ENCODE measurements around the gene ADAMTS14. TPM values are rescaled to one million over a fixed set of nuclear protein-coding genes. Genes with fewer than 3 reads are reported as not detected.
A peak's percentile ranks its signal among the peaks of the same experiment; 100 is the strongest.

The ADAMTS14 gene
- total and polyA plus RNA-seq, 8 donors = 0.33 to 9.4 (median 3.9) TPM; not detected in 2

DNA sequence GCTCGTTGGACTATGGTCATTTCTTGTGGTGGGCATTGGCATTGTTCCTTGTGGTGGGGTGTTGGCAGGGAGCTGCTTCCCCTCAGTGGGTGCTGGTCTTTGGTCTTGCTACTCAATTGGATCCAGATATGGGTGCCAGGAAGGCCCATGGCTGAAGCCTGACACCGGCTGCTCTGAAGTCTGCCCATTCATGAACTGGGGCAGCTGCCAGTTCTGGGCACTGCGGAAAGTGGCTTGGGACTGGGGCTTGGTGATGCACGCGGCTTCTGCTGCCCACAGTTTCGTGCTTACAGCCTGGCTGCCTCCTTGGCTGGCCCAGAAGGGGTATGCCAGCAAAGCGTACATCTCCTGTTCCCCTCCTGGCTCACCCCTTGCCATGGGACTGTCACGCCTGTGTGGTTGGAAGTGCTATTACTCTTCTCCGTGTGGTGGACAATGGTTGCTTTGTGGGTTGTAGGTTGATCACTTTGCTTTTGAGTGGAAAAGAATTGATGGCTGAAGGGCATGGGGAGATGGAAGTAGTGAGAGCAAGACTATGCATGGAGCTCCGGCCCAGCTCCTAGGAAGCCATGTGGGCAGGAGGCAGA, 54.7 kb downstream of the ADAMTS14 start:
- no peak for DNase-seq
- Histone ChIP-seq H3K36me3 (no peaks in the 10 kb centered on the region), H3K27ac (no peak overlapping the region), H3K4me1 (peaks cover 0 to 5% (median 0%) of the 10 kb centered on the region in 4 donors), H3K4me3 (no peak overlapping the region), H3K27me3 (no peaks in the 10 kb centered on the region), H3K9me3 (no peaks in the 10 kb centered on the region)
- intact Hi-C loops (cut with DNase I; ENCODE audit: low total_unique reads) = no loop called here
- no peak for TF ChIP-seq POLR2A (IDR thresholded peaks at IDR 0.05)
- TF ChIP-seq POLR2AphosphoS5 (IDR thresholded peaks at IDR 0.05) = no peak
- TF ChIP-seq EP300 (IDR thresholded peaks at IDR 0.05) = no peak
- TF ChIP-seq, protein P1, sequence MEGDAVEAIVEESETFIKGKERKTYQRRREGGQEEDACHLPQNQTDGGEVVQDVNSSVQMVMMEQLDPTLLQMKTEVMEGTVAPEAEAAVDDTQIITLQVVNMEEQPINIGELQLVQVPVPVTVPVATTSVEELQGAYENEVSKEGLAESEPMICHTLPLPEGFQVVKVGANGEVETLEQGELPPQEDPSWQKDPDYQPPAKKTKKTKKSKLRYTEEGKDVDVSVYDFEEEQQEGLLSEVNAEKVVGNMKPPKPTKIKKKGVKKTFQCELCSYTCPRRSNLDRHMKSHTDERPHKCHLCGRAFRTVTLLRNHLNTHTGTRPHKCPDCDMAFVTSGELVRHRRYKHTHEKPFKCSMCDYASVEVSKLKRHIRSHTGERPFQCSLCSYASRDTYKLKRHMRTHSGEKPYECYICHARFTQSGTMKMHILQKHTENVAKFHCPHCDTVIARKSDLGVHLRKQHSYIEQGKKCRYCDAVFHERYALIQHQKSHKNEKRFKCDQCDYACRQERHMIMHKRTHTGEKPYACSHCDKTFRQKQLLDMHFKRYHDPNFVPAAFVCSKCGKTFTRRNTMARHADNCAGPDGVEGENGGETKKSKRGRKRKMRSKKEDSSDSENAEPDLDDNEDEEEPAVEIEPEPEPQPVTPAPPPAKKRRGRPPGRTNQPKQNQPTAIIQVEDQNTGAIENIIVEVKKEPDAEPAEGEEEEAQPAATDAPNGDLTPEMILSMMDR (IDR thresholded peaks at IDR 0.05) = no peak
- 83 to 88% (median 86%) methylated on average over 8 to 10 of the region's 10 CpGs for WGBS, 5 donors

DNA sequence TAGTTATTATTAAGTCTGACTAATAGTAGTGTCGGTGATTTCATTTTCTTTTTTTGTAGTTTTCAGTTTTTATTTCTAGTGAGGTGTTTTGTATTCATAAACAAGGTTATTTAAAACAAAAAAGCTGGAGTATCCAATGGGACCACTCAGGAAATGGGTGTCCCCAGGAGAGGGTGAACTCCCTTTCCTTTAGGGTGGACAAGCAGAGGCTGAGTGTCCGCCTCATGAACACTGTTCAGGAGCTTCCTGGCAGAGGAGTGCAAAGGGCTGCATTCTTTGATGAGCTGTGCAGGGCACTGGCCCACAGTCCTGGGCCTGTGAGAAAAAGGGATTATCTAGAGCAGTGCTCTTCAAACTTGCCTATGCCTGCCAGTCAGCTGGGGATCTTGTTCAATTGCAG, 56.0 kb downstream of the ADAMTS14 start:
- H3K4me3 ChIP-seq = no peak overlapping the region
- H3K27me3 ChIP-seq = no peaks in the 10 kb centered on the region
- peaks cover 0 to 5% (median 0%) of the 10 kb centered on the region in 4 donors for H3K4me1 ChIP-seq
- H3K9me3 ChIP-seq = no peaks in the 10 kb centered on the region
- no peaks in the 10 kb centered on the region for H3K36me3 ChIP-seq
- WGBS, 5 donors = 66 to 86% (median 84%) methylated on average over 2 of the region's 2 CpGs
- TF ChIP-seq POLR2AphosphoS5 (IDR thresholded peaks at IDR 0.05) (no peak), EP300 (IDR thresholded peaks at IDR 0.05) (no peak), POLR2A (IDR thresholded peaks at IDR 0.05) (no peak)
- TF ChIP-seq, protein P1 (IDR thresholded peaks at IDR 0.05) = no peak
- no peak for DNase-seq
- no peak overlapping the region for H3K27ac ChIP-seq
- intact Hi-C loops (cut with DNase I; ENCODE audit: low total_unique reads) = no loop called here

DNA sequence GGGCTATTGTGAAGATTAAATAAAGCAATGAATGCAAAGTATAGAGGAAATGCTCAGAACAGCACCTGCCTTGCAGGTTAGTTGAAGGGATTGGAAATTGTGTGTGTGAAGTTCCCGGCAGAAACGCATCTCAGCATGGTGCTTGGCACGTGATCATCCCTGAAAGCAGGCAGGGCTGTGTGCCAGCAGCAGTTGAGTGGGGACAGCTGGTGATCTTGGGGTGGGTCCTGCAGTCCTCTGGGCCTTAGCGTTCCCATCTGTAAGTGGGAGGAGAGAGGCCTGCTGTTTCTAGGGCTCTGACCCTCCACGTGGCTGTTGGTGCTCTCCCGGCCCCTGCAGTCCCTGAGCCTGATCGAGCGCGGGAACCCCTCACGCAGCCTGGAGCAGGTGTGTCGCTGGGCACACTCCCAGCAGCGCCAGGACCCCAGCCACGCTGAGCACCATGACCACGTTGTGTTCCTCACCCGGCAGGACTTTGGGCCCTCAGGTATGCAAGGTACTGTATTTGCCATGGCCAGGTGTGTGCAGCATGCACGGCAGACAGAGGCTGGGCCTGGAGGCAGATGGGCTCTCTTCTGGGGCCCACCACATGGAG, 57.6 kb downstream of the ADAMTS14 start:
- TF ChIP-seq, protein P1 (IDR thresholded peaks at IDR 0.05) = no peak
- TF ChIP-seq POLR2AphosphoS5 (IDR thresholded peaks at IDR 0.05) (no peak), EP300 (IDR thresholded peaks at IDR 0.05) (no peak), POLR2A (IDR thresholded peaks at IDR 0.05) (no peak)
- Histone ChIP-seq H3K27ac (no peak overlapping the region), H3K9me3 (no peaks in the 10 kb centered on the region), H3K36me3 (no peaks in the 10 kb centered on the region), H3K27me3 (no peaks in the 10 kb centered on the region), H3K4me3 (no peak overlapping the region), H3K4me1 (peaks cover 0 to 5% (median 0%) of the 10 kb centered on the region in 4 donors)
- intact Hi-C loops (cut with DNase I; ENCODE audit: low total_unique reads) = no loop called here
- WGBS, 5 donors = 36 to 70% (median 60%) methylated on average over 5 to 16 of the region's 16 CpGs
- DNase-seq = peak in 1 of 2 donors; percentile 77

DNA sequence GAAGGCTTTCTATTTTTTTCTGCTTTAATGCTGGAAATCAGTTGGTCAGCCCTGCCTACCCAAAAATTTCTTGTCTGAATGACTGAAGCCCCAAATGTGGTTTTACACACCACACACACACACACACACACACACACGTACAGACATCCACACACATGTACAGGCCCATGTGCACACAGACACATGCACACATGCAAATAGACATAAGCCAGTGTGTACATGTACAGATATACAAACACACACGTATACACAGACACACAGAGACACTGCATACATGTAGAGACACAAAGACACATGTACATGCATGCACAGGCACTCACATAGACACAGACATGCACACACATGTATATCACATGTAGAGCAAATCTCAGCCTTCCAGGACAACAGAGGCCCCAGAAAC, 58.6 kb downstream of the ADAMTS14 start:
- TF ChIP-seq POLR2A (IDR thresholded peaks at IDR 0.05) (no peak), POLR2AphosphoS5 (IDR thresholded peaks at IDR 0.05) (no peak), EP300 (IDR thresholded peaks at IDR 0.05) (no peak)
- TF ChIP-seq, protein P1 (IDR thresholded peaks at IDR 0.05) = no peak
- DNase-seq = no peak
- no peaks in the 10 kb centered on the region for H3K27me3 ChIP-seq
- WGBS, 5 donors = 58 to 93% (median 77%) methylated on average over 2 of the region's 2 CpGs
- no peaks in the 10 kb centered on the region for H3K9me3 ChIP-seq
- H3K27ac ChIP-seq = no peak overlapping the region
- H3K4me3 ChIP-seq = no peak overlapping the region
- peaks cover 0 to 5% (median 0%) of the 10 kb centered on the region in 4 donors for H3K4me1 ChIP-seq
- H3K36me3 ChIP-seq = no peaks in the 10 kb centered on the region
- intact Hi-C loops (cut with DNase I; ENCODE audit: low total_unique reads) = no loop called here

Measured in stomach (tissue), 9 donors.